OCI-LY1 (cell line): ENCODE data around the gene UNCX.

ENCODE experiments used
- H2AFZ ChIP-seq: fragments of 200-600 bp; sonication (generic), shearing (Covaris generic); 2 replicates; pipeline ENCODE4 v1.6.0; 2014; ENCODE audit warnings: antibody characterized with exemption, mild to moderate bottlenecking, low read length
- H3F3A ChIP-seq: fragments of 200-600 bp; sonication (generic), shearing (Covaris generic); 2 replicates; pipeline ENCODE4 v1.6.0; 2014; ENCODE audit warnings: mild to moderate bottlenecking, antibody characterized with exemption, low read length, moderate library complexity; ENCODE audit not compliant: insufficient read depth
- H3K27ac ChIP-seq: fragments of 200-600 bp; sonication (generic); 2 replicates; pipeline ENCODE4 v1.5.1; 2014; ENCODE audit warnings: low read length, mixed run types, mild to moderate bottlenecking, low read depth; ENCODE audit not compliant: poor library complexity, severe bottlenecking
- H3K27me3 ChIP-seq: fragments of 200-600 bp; sonication (generic); 2 replicates; pipeline ENCODE4 v1.6.0; 2014; ENCODE audit warnings: antibody characterized with exemption, mild to moderate bottlenecking, low read length, moderate library complexity; ENCODE audit not compliant: insufficient read depth
- H3K36me3 ChIP-seq: fragments of 200-600 bp; sonication (generic); 2 replicates; pipeline ENCODE4 v1.6.1; 2014; ENCODE audit warnings: mild to moderate bottlenecking, antibody characterized with exemption, low read length, moderate library complexity, mixed read lengths; ENCODE audit not compliant: insufficient read depth
- H3K4me1 ChIP-seq: fragments of 200-600 bp; sonication (generic); 2 replicates; pipeline ENCODE4 v1.5.1; 2014; ENCODE audit warnings: mild to moderate bottlenecking, low read length, moderate library complexity; ENCODE audit not compliant: insufficient read depth, severe bottlenecking
- H3K4me2 ChIP-seq: fragments of 200-600 bp; sonication (generic), shearing (Covaris generic); 2 replicates; pipeline ENCODE4 v1.6.1; 2014; ENCODE audit warnings: low read length
- H3K4me3 ChIP-seq: fragments of 200-600 bp; sonication (generic); 2 replicates; pipeline ENCODE4 v1.5.1; 2014; ENCODE audit warnings: low read length, low read depth, mild to moderate bottlenecking, mixed read lengths; ENCODE audit not compliant: poor library complexity, severe bottlenecking
- H3K79me2 ChIP-seq: fragments of 200-600 bp; shearing (Covaris generic); 2 replicates; pipeline ENCODE4 v1.6.1; 2016; ENCODE audit warnings: mixed run types, low read length, mixed read lengths; ENCODE audit not compliant: insufficient read depth
- H3K9ac ChIP-seq: fragments of 200-600 bp; sonication (generic), shearing (Covaris generic); 2 replicates; pipeline ENCODE4 v1.6.1; 2014; ENCODE audit warnings: mild to moderate bottlenecking, low read length, mixed read lengths
- H3K9me2 ChIP-seq: fragments of 200-600 bp; sonication (generic), shearing (Covaris generic); 2 replicates; pipeline ENCODE4 v1.6.1; 2014; ENCODE audit warnings: low read depth, mild to moderate bottlenecking, low read length, mixed read lengths
- H3K9me3 ChIP-seq: fragments of 200-600 bp; shearing (Covaris generic); 2 replicates; pipeline ENCODE4 v1.6.1; 2014; ENCODE audit warnings: low read length, mixed read lengths
- H4K20me1 ChIP-seq: fragments of 200-600 bp; sonication (generic), shearing (Covaris generic); 2 replicates; pipeline ENCODE4 v1.6.0; 2016; ENCODE audit warnings: mild to moderate bottlenecking, low read length; ENCODE audit not compliant: insufficient read depth
- CTCF ChIP-seq: fragments of 200-600 bp; sonication (generic), shearing (Covaris generic); IDR thresholded peaks from 2 replicates; pipeline ENCODE4 v1.5.1; 2017; ENCODE audit warnings: mild to moderate bottlenecking, antibody characterized with exemption, low read length, moderate library complexity, mixed read lengths
- EZH2 ChIP-seq: fragments of 200-600 bp; sonication (generic), shearing (Covaris generic); IDR thresholded peaks from 2 replicates; pipeline ENCODE4 v1.8.0; 2017; ENCODE audit warnings: borderline replicate concordance, mixed run types, mild to moderate bottlenecking, antibody characterized with exemption, low read length, moderate library complexity, mixed read lengths

The UNCX gene

GRCh38 chr7:1264345-1265280 is 31.9 kb downstream of the UNCX start:
- H3K36me3 ChIP-seq = no peaks in the 10 kb centered on the region
- no peak overlapping the region for H3K27ac ChIP-seq
- TF ChIP-seq CTCF = no peak
- no peaks in the 10 kb centered on the region for H3K4me1 ChIP-seq
- no peak overlapping the region for H3K9ac ChIP-seq
- no peak overlapping the region for H3K4me2 ChIP-seq
- H3K27me3 ChIP-seq = no peaks in the 10 kb centered on the region
- no peaks in the 10 kb centered on the region for H3F3A ChIP-seq
- no peaks in the 10 kb centered on the region for H3K79me2 ChIP-seq
- H3K9me2 ChIP-seq = no peaks in the 10 kb centered on the region
- no peak overlapping the region for H2AFZ ChIP-seq
- H3K4me3 ChIP-seq = no peak overlapping the region
- no peaks in the 10 kb centered on the region for H4K20me1 ChIP-seq
- no peaks in the 10 kb centered on the region for H3K9me3 ChIP-seq

GRCh38 chr7:1267016-1267900 is 34.6 kb downstream of the UNCX start:
- TF ChIP-seq EZH2 (no peak), CTCF (no peak)

GRCh38 chr7:1268076-1268815 is 35.6 kb downstream of the UNCX start:
- Histone ChIP-seq H4K20me1 (no peaks in the 10 kb centered on the region), H3K9me3 (no peaks in the 10 kb centered on the region), H3K4me2 (no peak overlapping the region), H3K27ac (no peak overlapping the region), H3K27me3 (peaks cover 3% of the 10 kb centered on the region; the same call in 1 of the 2 replicates), H3K4me1 (no peaks in the 10 kb centered on the region), H3F3A (no peaks in the 10 kb centered on the region), H3K9me2 (no peaks in the 10 kb centered on the region), H2AFZ (no peak overlapping the region), H3K36me3 (no peaks in the 10 kb centered on the region), H3K9ac (no peak overlapping the region), H3K4me3 (no peak overlapping the region), H3K79me2 (no peaks in the 10 kb centered on the region)
- TF ChIP-seq CTCF = no peak
- TF ChIP-seq EZH2 = no peak

More at GRCh38 chr7:1267016-1267900, 34.6 kb downstream of the UNCX start:
- H3K9ac ChIP-seq = no peak overlapping the region
- no peaks in the 10 kb centered on the region for H3K4me1 ChIP-seq
- no peaks in the 10 kb centered on the region for H4K20me1 ChIP-seq
- H2AFZ ChIP-seq = no peak overlapping the region
- no peaks in the 10 kb centered on the region for H3F3A ChIP-seq
- no peaks in the 10 kb centered on the region for H3K79me2 ChIP-seq
- H3K27me3 ChIP-seq = peaks cover 3% of the 10 kb centered on the region; the same call in 1 of the 2 replicates
- no peaks in the 10 kb centered on the region for H3K9me2 ChIP-seq
- H3K36me3 ChIP-seq = no peaks in the 10 kb centered on the region
- H3K9me3 ChIP-seq = no peaks in the 10 kb centered on the region
- H3K4me2 ChIP-seq = no peak overlapping the region
- no peak overlapping the region for H3K4me3 ChIP-seq
- no peak overlapping the region for H3K27ac ChIP-seq
